Erythroblast (primary cell): ENCODE measurements around the gene RAD51B.

Source experiments
- GATA1 ChIP-seq: IDR thresholded peaks from 2 replicates; pipeline ENCODE4 v1.6.1; 2011; ENCODE audit warnings: low read depth, mild to moderate bottlenecking, control low read depth, low read length, moderate library complexity
- POLR2A ChIP-seq: IDR thresholded peaks from 2 replicates; pipeline ENCODE4 v1.6.1; 2011; ENCODE audit warnings: mild to moderate bottlenecking, low read length

DNA sequence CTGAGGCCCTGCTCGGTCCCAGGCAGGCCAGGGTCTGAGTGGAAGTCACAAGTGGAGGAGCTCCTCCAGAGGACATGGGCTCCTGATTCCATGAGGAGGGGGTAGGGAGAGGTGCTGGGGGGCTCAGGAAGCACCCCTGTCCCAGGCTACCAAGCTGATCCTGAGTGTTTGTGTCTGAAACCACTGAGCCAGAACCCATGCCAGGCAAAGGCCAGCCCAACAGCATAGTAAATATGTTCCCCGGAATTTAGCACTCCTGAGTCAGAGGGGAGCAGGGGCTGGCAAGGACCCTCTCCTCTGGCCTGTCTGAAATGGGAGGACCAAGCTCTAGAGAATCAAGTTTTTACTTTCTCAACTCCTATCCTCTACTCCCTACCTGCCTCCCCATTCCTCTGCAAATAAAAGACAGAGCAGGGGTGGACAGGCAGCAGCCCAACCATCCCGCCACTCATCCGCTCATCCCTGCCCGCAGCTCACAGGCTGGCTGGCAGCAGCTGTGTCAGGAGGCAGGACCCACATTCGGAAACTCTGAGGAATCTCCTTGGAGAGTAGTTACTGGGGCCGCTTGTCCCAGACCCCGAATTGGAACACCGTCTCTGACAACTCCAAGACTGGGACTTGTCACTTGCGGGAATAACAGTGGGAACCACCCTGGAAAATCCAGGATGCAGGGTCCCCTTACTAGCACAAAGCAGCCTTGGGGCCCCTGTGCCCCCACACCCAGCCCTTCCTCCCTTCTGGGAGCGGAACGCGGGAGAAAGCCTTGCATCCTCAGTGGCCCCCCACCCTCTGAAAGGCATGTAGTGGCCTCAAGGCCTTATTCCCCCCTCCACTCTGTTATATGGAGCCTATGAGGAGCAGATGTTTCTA lies 870.7 kb downstream of the RAD51B start:
- TF ChIP-seq POLR2A (no peak), GATA1 (no peak)
